SK-N-MC (cell line): Measurements from ENCODE around the gene TNRC6C.

Source experiments
- DNase-seq: peaks from one replicate; pipeline ENCODE4 v3.0.0-alpha.2; 2011; ENCODE audit warnings: low read depth, low spot score
- H3K27ac ChIP-seq: fragments of 200-600 bp; sonication (generic); 2 replicates; pipeline ENCODE4 v1.5.1; 2016; ENCODE audit warnings: mixed run types
- H3K36me3 ChIP-seq: fragments of 200-600 bp; sonication (generic); 2 replicates; pipeline ENCODE4 v1.6.1; 2017; ENCODE audit warnings: antibody characterized with exemption, low read length, mixed read lengths; ENCODE audit not compliant: insufficient read depth
- H3K4me3 ChIP-seq: fragments of 200-600 bp; sonication (generic); 2 replicates; pipeline ENCODE4 v1.5.1; 2016
- H3K9ac ChIP-seq: fragments of 200-600 bp; sonication (generic); 2 replicates; pipeline ENCODE4 v1.8.0; 2017; ENCODE audit warnings: mixed run types, mixed read lengths; ENCODE audit not compliant: insufficient read length
- H3K9me3 ChIP-seq: fragments of 200-600 bp; sonication (generic); 2 replicates; pipeline ENCODE4 v1.6.1; 2017; ENCODE audit warnings: low read depth, mild to moderate bottlenecking, antibody characterized with exemption, low read length, moderate library complexity, mixed read lengths
- EZH2 ChIP-seq: fragments of 200-600 bp; sonication (generic); IDR thresholded peaks from one replicate; pipeline ENCODE4 v1.6.1; 2017; ENCODE audit warnings: antibody characterized with exemption
- FOXP2 ChIP-seq: optimal IDR thresholded peaks from 2 replicates; pipeline ENCODE3; 2011; ENCODE audit warnings: mild to moderate bottlenecking, moderate library complexity; ENCODE audit not compliant: insufficient read depth; ENCODE audit errors: extremely low read length, control extremely low read depth
- POLR2AphosphoS5 ChIP-seq: IDR thresholded peaks from 2 replicates; pipeline ENCODE4 v1.6.1; 2012; ENCODE audit warnings: mild to moderate bottlenecking, low read depth, low read length, borderline replicate concordance

TNRC6C gene

GRCh38 chr17:78123258-78123929, 164.9 kb downstream of the TNRC6C start:
- no peaks in the 10 kb centered on the region for H3K9me3 ChIP-seq
- H3K4me3 ChIP-seq, result no peak overlapping the region
- no peak for DNase-seq
- H3K27ac ChIP-seq, result no peak overlapping the region
- peaks cover 3% of the 10 kb centered on the region; the same call in 1 of the 2 replicates for H3K36me3 ChIP-seq
- TF ChIP-seq POLR2AphosphoS5, result no peak
- TF ChIP-seq EZH2, result no peak
- TF ChIP-seq FOXP2, result no peak
- no peak overlapping the region for H3K9ac ChIP-seq

GRCh38 chr17:78124081-78124835, 165.8 kb downstream of the TNRC6C start:
- Histone ChIP-seq H3K4me3 (no peak overlapping the region), H3K9ac (no peak overlapping the region), H3K36me3 (peaks cover 3% of the 10 kb centered on the region; the same call in 1 of the 2 replicates), H3K27ac (no peak overlapping the region), H3K9me3 (no peaks in the 10 kb centered on the region)
- TF ChIP-seq EZH2 (no peak), POLR2AphosphoS5 (no peak), FOXP2 (no peak)
- no peak for DNase-seq

GRCh38 chr17:78124836-78125137, 166.3 kb downstream of the TNRC6C start:
- no peak for DNase-seq
- H3K27ac ChIP-seq, result no peak overlapping the region
- no peak overlapping the region for H3K9ac ChIP-seq
- TF ChIP-seq POLR2AphosphoS5, result no peak
- no peaks in the 10 kb centered on the region for H3K9me3 ChIP-seq
- H3K36me3 ChIP-seq, result peaks cover 3% of the 10 kb centered on the region; the same call in 1 of the 2 replicates
- H3K4me3 ChIP-seq, result no peak overlapping the region

- 0 out of 2 replicates have a peak overlapping the region, but pooled peaks have one; percentile 25 for H3K27ac ChIP-seq
- H3K9ac ChIP-seq, result no peak overlapping the region
- no peaks in the 10 kb centered on the region for H3K9me3 ChIP-seq
- TF ChIP-seq FOXP2 (no peak), EZH2 (no peak), POLR2AphosphoS5 (no peak)
- DNase-seq, result no peak
- H3K36me3 ChIP-seq, result peaks cover 3% of the 10 kb centered on the region; the same call in 1 of the 2 replicates
- no peak overlapping the region for H3K4me3 ChIP-seq
Observed at GRCh38 chr17:78125138-78125913, 166.8 kb downstream of the TNRC6C start.

- TF ChIP-seq POLR2AphosphoS5, result no peak
- no peak for TF ChIP-seq EZH2
- TF ChIP-seq FOXP2, result no peak
- Histone ChIP-seq H3K9ac (no peak overlapping the region), H3K36me3 (peaks cover 3% of the 10 kb centered on the region; the same call in 1 of the 2 replicates), H3K9me3 (no peaks in the 10 kb centered on the region), H3K4me3 (no peak overlapping the region), H3K27ac (0 out of 2 replicates have a peak overlapping the region, but pooled peaks have one; percentile 25)
- DNase-seq, result no peak
Observed at GRCh38 chr17:78125976-78126894, 167.7 kb downstream of the TNRC6C start.

- Histone ChIP-seq H3K27ac (no peak overlapping the region), H3K9me3 (no peaks in the 10 kb centered on the region), H3K4me3 (no peak overlapping the region; the same call in 1 of the 2 replicates), H3K9ac (no peak overlapping the region), H3K36me3 (peaks cover 3% of the 10 kb centered on the region; the same call in 1 of the 2 replicates)
- TF ChIP-seq FOXP2 (no peak), EZH2 (no peak), POLR2AphosphoS5 (no peak)
- DNase-seq, result no peak
Observed at GRCh38 chr17:78126895-78127238, 168.4 kb downstream of the TNRC6C start.

- H3K9ac ChIP-seq, result peak overlapping the region; percentile 41
- H3K4me3 ChIP-seq, result peak overlapping the region; percentile 94
- no peak for DNase-seq
- no peak overlapping the region for H3K27ac ChIP-seq
- H3K9me3 ChIP-seq, result no peaks in the 10 kb centered on the region
- TF ChIP-seq EZH2 (no peak), FOXP2 (no peak), POLR2AphosphoS5 (peak; percentile 33; the same call in 1 of the 2 replicates)
- H3K36me3 ChIP-seq, result peaks cover 3% of the 10 kb centered on the region; the same call in 1 of the 2 replicates
Observed at GRCh38 chr17:78127239-78127887, 168.9 kb downstream of the TNRC6C start.
